Stimulated activated CD8-positive, alpha-beta memory T cell treated with anti-CD3 and anti-CD28 coated beads, Interleukin-15, amount 100 ng/mL, for 24 hours (primary cell): ENCODE results near the gene EQTN.
"Not testable (repeated sequence)": the region's sequence is repeated elsewhere in the genome, so short reads cannot be mapped to it uniquely, and the experiment has no call there.

Experiments
- DNase-seq: peaks from one replicate; pipeline ENCODE4 v3.0.0-alpha.2; 2020; ENCODE audit warnings: low read depth

The EQTN gene

GRCh38 chr9:27293996-27294395 lies 3.0 kb downstream of the EQTN start:
- no peak for DNase-seq

- no peak for DNase-seq
Measured at GRCh38 chr9:27292659-27293405, 4.1 kb downstream of the EQTN start.

- no peak for DNase-seq
Measured at GRCh38 chr9:27291292-27291691, 5.7 kb downstream of the EQTN start.

GRCh38 chr9:27282269-27282668 lies 14.7 kb downstream of the EQTN start:
- no peak for DNase-seq

GRCh38 chr9:27280860-27281259 lies 16.1 kb downstream of the EQTN start:
- DNase-seq, result no peak

- no peak for DNase-seq
Measured at GRCh38 chr9:27280249-27280648, 16.7 kb downstream of the EQTN start.

GRCh38 chr9:27279611-27280010 lies 17.3 kb downstream of the EQTN start:
- DNase-seq, result no peak

GRCh38 chr9:27278374-27278773 lies 18.6 kb downstream of the EQTN start:
- no peak for DNase-seq

- no peak for DNase-seq
Measured at GRCh38 chr9:27276193-27277030, 20.5 kb downstream of the EQTN start.

GRCh38 chr9:27273186-27273585 lies 23.8 kb downstream of the EQTN start:
- no peak for DNase-seq

GRCh38 chr9:27272103-27272502 lies 24.8 kb downstream of the EQTN start:
- no peak for DNase-seq

GRCh38 chr9:27261517-27262211 lies 35.3 kb downstream of the EQTN start:
- DNase-seq, result no peak

GRCh38 chr9:27260789-27261516 lies 36.0 kb downstream of the EQTN start:
- no peak for DNase-seq

- no peak for DNase-seq
Measured at GRCh38 chr9:27258662-27259061, 38.3 kb downstream of the EQTN start.

- DNase-seq, result no peak
Measured at GRCh38 chr9:27248702-27249101, 48.2 kb downstream of the EQTN start.

GRCh38 chr9:27247756-27248155 lies 49.2 kb downstream of the EQTN start:
- no peak for DNase-seq

- not testable (repeated sequence) for DNase-seq
Measured at GRCh38 chr9:27239648-27240047, 57.3 kb downstream of the EQTN start.
